ENCODE data around the gene LMO4.

LMO4 gene

DNA sequence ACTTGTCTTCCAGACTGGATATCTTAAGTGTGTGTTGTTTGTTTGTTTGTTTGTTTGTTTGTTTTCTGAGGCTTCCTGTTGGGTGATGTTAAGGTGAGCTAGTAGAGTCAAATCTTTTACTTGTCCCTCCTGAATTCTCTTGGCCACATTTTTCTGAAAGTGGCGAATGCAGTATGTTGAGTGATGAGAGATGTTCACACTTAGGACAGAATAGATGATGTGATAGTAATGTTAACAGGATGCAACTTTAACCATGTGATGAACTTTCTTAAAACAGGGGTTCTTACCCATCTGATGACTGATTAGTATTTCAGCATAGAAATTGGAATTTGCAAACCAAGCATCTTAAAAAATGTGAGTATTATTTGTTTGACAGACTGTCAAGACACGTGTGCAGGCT is 40.2 kb downstream of the LMO4 start:
- Mint-ChIP-seq H3K36me3 (ENCODE audit: low read depth) (peaks cover 29% of the 10 kb centered on the region), H3K27ac (no peak overlapping the region), H3K9me3 (peaks cover 33% of the 10 kb centered on the region), H3K4me1 (peaks cover 10% of the 10 kb centered on the region), H3K4me3 (no peak overlapping the region), H3K27me3 (ENCODE audit: low read depth, poor library complexity) (peaks cover 11% of the 10 kb centered on the region)
- DNase-seq, result no peak
- TF ChIP-seq, protein P1, sequence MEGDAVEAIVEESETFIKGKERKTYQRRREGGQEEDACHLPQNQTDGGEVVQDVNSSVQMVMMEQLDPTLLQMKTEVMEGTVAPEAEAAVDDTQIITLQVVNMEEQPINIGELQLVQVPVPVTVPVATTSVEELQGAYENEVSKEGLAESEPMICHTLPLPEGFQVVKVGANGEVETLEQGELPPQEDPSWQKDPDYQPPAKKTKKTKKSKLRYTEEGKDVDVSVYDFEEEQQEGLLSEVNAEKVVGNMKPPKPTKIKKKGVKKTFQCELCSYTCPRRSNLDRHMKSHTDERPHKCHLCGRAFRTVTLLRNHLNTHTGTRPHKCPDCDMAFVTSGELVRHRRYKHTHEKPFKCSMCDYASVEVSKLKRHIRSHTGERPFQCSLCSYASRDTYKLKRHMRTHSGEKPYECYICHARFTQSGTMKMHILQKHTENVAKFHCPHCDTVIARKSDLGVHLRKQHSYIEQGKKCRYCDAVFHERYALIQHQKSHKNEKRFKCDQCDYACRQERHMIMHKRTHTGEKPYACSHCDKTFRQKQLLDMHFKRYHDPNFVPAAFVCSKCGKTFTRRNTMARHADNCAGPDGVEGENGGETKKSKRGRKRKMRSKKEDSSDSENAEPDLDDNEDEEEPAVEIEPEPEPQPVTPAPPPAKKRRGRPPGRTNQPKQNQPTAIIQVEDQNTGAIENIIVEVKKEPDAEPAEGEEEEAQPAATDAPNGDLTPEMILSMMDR (IDR thresholded peaks at IDR 0.05), result no peak

DNA sequence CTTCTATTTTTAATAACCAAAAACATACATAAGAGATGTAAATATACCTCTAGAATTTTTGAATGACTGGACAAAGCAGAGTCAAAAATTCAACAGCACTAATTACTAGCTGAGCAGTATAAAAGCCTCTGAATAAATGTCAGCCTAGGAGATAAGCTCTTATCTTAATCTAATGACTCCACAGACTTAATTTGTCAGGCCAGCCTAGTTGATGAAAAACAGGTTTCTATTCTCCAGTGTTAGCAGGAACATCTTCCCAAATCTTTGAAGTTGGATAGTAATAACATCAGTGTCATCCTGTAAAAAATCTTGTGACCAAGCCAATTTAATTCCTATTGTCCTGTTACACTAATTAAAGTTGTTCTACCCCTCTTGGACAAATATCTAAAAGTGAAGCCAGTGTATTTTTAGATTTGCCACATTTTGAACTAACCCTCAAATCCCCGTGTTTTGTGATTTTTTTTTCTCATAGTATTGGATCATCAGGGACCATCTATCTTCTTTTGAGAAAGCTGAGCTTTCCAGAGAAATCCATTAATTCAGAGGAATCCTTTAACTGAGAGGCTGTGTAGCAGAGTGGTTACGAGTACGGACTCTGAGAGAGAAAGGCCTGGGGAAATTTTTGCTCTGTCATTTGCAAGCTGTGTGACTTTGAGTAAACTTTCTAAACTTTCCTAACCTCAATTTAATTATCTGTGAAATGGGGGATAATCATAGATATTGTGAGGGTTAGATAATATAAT is 41.2 kb downstream of the LMO4 start:
- TF ChIP-seq, protein P1 (IDR thresholded peaks at IDR 0.05), result no peak
- Mint-ChIP-seq H3K4me1 (peaks cover 10% of the 10 kb centered on the region), H3K27ac (no peak overlapping the region), H3K27me3 (ENCODE audit: low read depth, poor library complexity) (peaks cover 9% of the 10 kb centered on the region), H3K36me3 (ENCODE audit: low read depth) (peaks cover 24% of the 10 kb centered on the region), H3K9me3 (peaks cover 33% of the 10 kb centered on the region), H3K4me3 (no peak overlapping the region)
- DNase-seq, result no peak

DNA sequence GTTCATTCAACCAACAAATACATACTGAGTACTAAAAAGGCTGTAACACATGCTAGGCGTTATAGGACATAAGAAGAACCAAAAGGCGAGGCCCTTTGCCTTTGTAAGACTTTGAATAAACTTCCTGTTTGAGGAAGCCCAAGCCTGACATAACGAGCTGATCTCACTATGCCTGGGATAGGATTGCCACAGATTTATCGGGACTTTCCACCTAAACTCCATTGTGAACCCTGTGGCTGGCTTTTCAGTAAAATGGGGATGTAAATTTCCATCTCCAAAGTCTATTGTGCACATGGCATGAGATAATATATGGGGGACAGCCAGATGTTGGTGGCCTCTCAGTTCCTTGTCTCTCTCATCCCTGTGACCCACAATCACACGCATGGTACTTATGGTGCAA is 41.9 kb downstream of the LMO4 start:
- Mint-ChIP-seq H3K27ac (no peak overlapping the region), H3K4me1 (peaks cover 10% of the 10 kb centered on the region), H3K36me3 (ENCODE audit: low read depth) (peaks cover 28% of the 10 kb centered on the region), H3K9me3 (peaks cover 33% of the 10 kb centered on the region), H3K27me3 (ENCODE audit: low read depth, poor library complexity) (peaks cover 11% of the 10 kb centered on the region), H3K4me3 (no peak overlapping the region)
- TF ChIP-seq, protein P1 (IDR thresholded peaks at IDR 0.05), result no peak
- DNase-seq, result no peak

DNA sequence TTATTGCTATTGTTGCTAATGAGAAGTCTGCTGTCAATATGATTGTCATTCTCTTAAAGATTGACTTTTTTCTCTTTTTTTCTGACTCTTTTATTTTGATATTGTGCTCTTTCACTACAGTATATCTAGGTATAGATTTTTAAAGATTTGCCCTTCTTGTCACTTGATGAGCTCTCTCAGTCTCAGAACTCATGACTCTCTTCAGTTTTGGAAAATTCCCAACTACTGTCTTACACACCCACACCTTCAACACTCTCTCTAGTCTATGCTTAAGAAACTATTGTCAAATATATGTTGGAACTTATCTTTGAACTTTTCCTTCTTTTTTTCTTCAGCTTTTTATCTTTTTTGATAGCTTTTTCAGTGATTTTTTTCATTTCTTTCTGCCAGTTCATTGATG is 50.6 kb downstream of the LMO4 start:
- peaks cover 57% of the 10 kb centered on the region for H3K9me3 Mint-ChIP-seq
- DNase-seq, result no peak
- peaks cover 10% of the 10 kb centered on the region for H3K4me1 Mint-ChIP-seq
- no peak overlapping the region for H3K4me3 Mint-ChIP-seq
- peaks cover 47% of the 10 kb centered on the region for H3K36me3 Mint-ChIP-seq (ENCODE audit: low read depth)
- no peak overlapping the region for H3K27ac Mint-ChIP-seq
- H3K27me3 Mint-ChIP-seq (ENCODE audit: low read depth, poor library complexity), result peaks cover 5% of the 10 kb centered on the region
- TF ChIP-seq, protein P1 (IDR thresholded peaks at IDR 0.05), result no peak

DNA sequence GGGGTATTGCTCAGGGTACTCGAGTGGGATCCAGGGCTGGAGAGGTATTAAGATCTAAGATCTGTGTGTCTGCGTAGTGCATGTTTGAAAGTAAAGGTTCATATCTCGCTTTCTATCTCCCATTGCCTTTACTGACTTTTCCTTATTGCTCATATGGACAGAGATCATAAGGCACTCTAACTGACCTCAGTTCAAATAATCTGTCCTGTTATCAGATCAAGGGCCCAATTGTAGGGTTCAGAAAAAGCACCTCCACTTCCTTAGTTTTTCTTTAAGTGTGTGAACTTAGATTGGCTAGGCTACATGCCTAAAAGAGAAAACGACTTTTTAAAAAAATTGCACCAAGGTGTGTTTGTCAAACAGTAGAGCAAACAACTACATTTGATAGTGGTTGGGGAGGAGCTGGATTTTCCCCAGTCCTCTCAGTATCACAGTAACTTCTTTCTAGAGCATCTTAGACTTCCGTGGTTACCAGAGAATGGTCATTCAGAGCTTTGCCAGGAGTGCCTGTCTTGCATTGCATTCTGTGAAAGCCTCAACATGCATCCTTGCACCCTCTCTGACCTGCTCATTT is 57.6 kb downstream of the LMO4 start:
- no peak for DNase-seq
- TF ChIP-seq, protein P1 (IDR thresholded peaks at IDR 0.05), result no peak
- H3K4me1 Mint-ChIP-seq, result peaks cover 10% of the 10 kb centered on the region
- peaks cover 6% of the 10 kb centered on the region for H3K27me3 Mint-ChIP-seq (ENCODE audit: low read depth, poor library complexity)
- H3K9me3 Mint-ChIP-seq, result peaks cover 27% of the 10 kb centered on the region
- H3K4me3 Mint-ChIP-seq, result no peak overlapping the region
- H3K27ac Mint-ChIP-seq, result no peak overlapping the region
- peaks cover 23% of the 10 kb centered on the region for H3K36me3 Mint-ChIP-seq (ENCODE audit: low read depth)

DNA sequence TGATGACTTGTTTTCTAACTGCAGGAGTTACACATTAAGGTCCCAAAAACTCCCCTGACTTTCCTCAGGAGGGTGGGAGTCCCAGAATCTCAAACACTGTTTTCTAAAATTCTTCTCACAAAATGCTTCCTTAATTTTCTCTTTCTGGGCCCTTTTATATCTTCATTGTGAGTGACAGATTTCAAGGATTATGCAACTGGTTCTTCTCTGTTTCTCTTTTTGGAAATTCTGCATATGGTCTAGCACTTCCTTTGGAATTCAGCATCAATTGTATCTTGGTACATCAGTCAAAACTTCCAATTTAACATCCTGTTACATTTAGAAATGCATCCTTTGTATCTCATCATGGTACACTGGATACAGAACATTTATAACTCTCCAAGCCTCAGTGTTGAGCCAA is 59.7 kb downstream of the LMO4 start:
- H3K9me3 Mint-ChIP-seq, result peaks cover 27% of the 10 kb centered on the region
- no peak overlapping the region for H3K4me3 Mint-ChIP-seq
- no peak overlapping the region for H3K27ac Mint-ChIP-seq
- H3K27me3 Mint-ChIP-seq (ENCODE audit: low read depth, poor library complexity), result peaks cover 3% of the 10 kb centered on the region
- TF ChIP-seq, protein P1 (IDR thresholded peaks at IDR 0.05), result no peak
- no peak for DNase-seq
- H3K4me1 Mint-ChIP-seq, result peaks cover 13% of the 10 kb centered on the region
- peaks cover 23% of the 10 kb centered on the region for H3K36me3 Mint-ChIP-seq (ENCODE audit: low read depth)
